ENCODE measurements around the gene SCARB2.

The SCARB2 gene

GRCh38 chr4:76147454-76148141 lies 66.0 kb downstream of the SCARB2 start:
- peak in 4 of 5 donors; percentile 7 to 39 (median 18) for DNase-seq

DNA sequence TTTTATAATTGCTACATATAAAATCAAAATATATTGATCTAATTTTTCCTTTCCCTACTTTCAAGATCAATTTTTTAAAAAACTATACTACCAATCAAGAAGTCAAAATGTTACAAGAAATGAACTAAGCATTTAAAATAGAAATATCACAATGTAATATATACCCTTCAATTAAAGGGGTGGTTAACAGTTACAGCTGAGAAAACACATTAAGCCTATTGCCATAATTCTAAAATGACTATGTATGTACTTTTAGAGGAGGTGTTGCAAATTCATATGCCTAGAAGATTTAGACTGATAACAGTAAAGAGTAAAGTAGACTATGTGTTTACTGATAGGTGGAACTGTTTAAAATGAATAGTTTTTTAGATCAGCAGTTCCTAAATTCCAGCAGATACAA lies 69.1 kb downstream of the SCARB2 start:
- DNase-seq = no peak

GRCh38 chr4:76141241-76141640 lies 72.4 kb downstream of the SCARB2 start:
- no peak for DNase-seq

DNA sequence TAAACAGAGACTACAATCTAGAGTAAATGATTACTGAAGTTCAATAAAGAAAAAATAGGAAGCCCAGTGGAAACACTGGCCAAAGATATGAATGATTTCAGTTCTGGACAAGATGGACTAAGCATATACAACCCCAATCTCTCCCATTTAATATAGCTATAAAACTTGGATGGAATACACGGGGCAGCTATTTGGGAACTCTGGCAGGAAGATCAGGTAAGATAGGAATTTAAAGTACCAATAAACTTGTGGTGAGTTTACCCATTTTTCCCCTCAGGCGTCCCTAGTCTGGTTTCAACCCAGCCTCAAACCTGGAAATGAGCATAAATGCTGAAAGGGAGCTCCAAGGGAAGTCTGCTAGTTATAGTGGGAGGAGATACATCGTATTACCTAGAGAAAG lies 85.9 kb downstream of the SCARB2 start:
- DNase-seq = no peak

DNA sequence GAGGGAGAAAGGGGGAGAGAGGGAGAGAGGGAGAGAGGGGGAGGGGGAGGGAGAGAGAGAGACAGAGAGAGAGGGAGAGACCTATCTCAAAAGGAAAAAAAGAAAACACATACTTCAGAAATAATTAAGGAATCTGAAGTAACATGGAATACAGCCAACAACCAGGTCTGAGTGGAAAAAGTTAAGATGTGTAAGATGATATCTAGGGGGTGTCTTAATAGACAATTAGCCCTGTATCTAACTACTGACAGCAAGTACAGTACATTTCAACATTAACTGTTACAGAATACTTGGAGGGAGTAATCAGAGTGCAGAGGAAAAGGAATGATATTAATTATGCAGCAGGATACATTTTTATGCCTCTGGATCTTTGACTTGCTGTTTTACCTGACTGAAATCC lies 87.8 kb downstream of the SCARB2 start:
- DNase-seq = no peak

- no peak for DNase-seq
Measured at GRCh38 chr4:76120199-76120598, 93.4 kb downstream of the SCARB2 start.

DNA sequence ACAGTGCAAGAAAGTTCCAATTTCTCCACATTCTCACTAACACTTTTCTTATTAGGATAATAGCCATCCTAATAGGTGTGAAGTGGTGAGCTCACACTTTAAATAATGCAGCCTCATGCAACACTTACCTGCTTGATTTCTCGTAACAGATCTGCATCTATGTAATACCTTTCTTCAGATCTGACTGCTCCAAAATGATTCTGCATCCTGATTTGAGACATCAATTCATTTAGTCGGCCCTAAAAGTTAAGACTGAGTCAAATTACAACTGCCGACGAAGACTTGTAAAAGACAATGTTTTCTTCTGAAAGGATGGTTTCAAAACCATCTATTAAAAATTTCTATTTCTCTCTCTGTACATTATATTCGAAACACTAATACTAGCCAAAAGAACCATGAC lies 96.1 kb downstream of the SCARB2 start:
- DNase-seq = no peak

DNA sequence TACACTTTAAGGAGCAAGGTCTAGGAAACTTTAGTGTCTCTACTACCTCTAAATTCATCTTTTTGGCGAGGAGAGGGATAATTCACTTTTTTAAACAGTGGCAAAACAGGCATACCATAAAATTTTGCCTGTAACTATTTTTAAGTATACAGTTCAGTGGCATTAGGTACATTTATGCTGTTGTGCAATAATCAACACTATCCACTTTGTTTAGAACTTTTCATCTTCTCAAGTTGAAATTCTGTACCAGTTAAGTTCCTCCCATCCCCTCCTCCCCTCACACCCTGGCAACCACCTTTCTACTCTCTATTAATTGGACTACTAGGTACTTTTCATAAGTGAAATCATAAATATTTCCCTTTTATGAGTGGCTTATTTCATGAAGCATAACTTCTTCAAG lies 96.8 kb downstream of the SCARB2 start:
- no peak for DNase-seq

Data from T-helper 1 cell (primary cell).